Tibial nerve (tissue), 4 donors: ENCODE results near the gene RAPGEF5. TPM values are rescaled to one million over a fixed set of nuclear protein-coding genes. Genes with fewer than 3 reads are reported as not detected.

Experiments
- DNase-seq, 2 donors: peaks; one replicate each; pipeline ENCODE4 v3.0.0-alpha.2; 2019; ENCODE audit warnings: low spot score in 2 of 2
- H3K27ac ChIP-seq, 4 donors: fragments of 200-600 bp; sonication (generic) in 3 of 4; one replicate each; pipeline ENCODE4 v1.5.1; 2017 to 2019; ENCODE audit warnings: mild to moderate bottlenecking in 1 of 4
- H3K27me3 ChIP-seq, 2 donors: fragments of 200-600 bp; sonication (generic) in 1 of 2; one replicate each; pipeline versions ENCODE4 v1.5.1 to v1.6.0; 2017 to 2019
- H3K36me3 ChIP-seq, 3 donors: fragments of 200-600 bp; sonication (generic); one replicate each; pipeline ENCODE4 v1.5.1; 2018 to 2019
- H3K4me1 ChIP-seq, 4 donors: fragments of 200-600 bp; sonication (generic) in 3 of 4; one replicate each; pipeline ENCODE4 v1.5.1; 2017 to 2019
- H3K4me3 ChIP-seq, 4 donors: fragments of 200-600 bp; sonication (generic) in 3 of 4; one replicate each; pipeline ENCODE4 v1.5.1; 2017 to 2019; ENCODE audit warnings: mild to moderate bottlenecking in 1 of 4, moderate library complexity in 1 of 4
- H3K9me3 ChIP-seq, 4 donors: fragments of 200-600 bp; sonication (generic) in 3 of 4; one replicate each; pipeline ENCODE4 v1.5.1; 2017 to 2019
- CTCF ChIP-seq, 5 experiments: fragments of 200-600 bp in 3 of 5; fragments of 450-650 bp in 2 of 5; sonication (generic) in 3 of 5; IDR thresholded peaks; one replicate each; pipeline ENCODE4 v1.5.1; 2016 to 2019; ENCODE audit warnings: antibody characterized with exemption in 5 of 5, mild to moderate bottlenecking in 3 of 5, moderate library complexity in 2 of 5
- EP300 ChIP-seq, 2 donors: sonication (generic); formaldehyde crosslinking; IDR thresholded peaks; one replicate each; pipeline ENCODE4 v1.6.1; 2017; ENCODE audit warnings: antibody characterized with exemption in 2 of 2, mild to moderate bottlenecking in 1 of 2
- POLR2A ChIP-seq, 2 donors: fragments of 450-650 bp; IDR thresholded peaks; one replicate each; pipeline ENCODE4 v1.6.1; 2017; ENCODE audit warnings: antibody characterized with exemption in 2 of 2, mild to moderate bottlenecking in 2 of 2, moderate library complexity in 2 of 2
- WGBS, 2 donors: methylation state at CpG; one replicate each; pipeline ENCODE4 v1.1.5; 2018; 5-methylcytosine and 5-hydroxymethylcytosine counted together
- total RNA-seq, 4 donors: library from RNA; depleted of rRNA; stranded (reverse); fragments of >200 nt; gene quantifications; one replicate each; pipeline ENCODE4 v1.1.0, GENCODE V29; 2016

RAPGEF5 gene
- total RNA-seq, 4 donors from 2014 or later: 63.3 to 121 (median 76.9) TPM

DNA sequence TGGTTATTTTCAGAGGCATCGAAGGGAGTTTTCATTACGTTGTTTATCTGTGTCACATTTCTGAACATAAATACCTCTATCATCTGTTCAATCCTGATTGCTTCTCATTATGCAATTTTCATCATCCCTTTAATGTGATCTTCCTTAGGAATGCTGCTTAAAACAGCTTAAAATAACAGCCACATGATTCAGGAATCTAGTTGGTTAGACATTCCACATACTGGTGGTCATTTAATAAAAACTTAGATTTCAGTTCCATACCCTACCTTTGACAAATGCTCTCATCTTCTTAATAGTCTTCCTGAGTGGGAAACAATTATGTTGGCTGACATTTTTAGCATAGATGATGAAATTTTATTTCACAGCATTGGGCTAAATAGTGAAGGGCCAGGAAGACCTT is 219.9 kb downstream of the RAPGEF5 start:
- DNase-seq: no peak
- peak overlapping the region in 2 of 4 donors; percentile 59 to 67 for H3K27ac ChIP-seq
- 62 to 67% methylated on average over 2 of the region's 2 CpGs for WGBS, 2 donors
- H3K4me3 ChIP-seq: no peak overlapping the region
- TF ChIP-seq POLR2A (IDR thresholded peaks at IDR 0.05) (no peak), CTCF (IDR thresholded peaks at IDR 0.05) (no peak), EP300 (IDR thresholded peaks at IDR 0.05) (no peak)
- no peaks in the 10 kb centered on the region for H3K27me3 ChIP-seq
- no peaks in the 10 kb centered on the region for H3K9me3 ChIP-seq
- H3K4me1 ChIP-seq: peaks cover 0 to 20% (median 0%) of the 10 kb centered on the region in 4 donors
- H3K36me3 ChIP-seq: peaks cover 0 to 50% (median 0%) of the 10 kb centered on the region in 3 donors

DNA sequence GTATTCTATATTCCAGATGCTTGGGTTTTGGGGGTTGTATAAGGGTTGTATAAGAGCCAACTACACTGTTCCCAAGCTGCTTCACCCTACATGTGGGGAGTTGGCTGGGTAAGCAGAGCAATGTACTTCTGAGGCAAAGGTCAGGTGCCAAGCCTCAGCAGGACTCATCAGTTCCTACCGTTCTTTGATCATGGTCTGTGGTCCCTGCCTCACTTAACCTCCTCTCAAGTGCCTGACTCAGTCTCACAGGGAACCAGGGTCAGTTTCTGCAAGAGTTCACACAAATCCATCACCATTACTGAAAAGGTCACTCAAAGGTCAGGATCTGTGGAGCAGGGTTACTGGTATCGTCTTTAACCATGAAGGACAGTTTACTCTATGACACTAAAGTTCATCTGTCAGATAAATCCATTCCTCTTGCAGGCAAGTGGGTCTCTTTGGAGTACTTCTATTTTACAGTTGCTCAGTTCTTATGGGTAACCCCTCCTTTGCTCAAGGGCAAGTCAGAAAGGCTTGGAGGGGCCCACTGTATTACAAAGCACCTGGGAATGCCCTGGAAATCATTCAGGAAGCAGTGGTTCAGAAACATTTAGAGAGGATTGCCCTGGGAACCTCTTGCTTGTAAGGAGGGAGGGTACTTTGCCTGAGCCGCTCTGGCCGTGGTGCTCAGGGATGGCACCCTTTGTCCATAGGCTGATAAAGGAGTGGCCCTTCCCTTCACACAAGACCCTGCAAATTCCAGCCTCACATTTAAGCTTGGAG is 227.0 kb downstream of the RAPGEF5 start:
- WGBS, 2 donors: 74 to 87% methylated on average over 4 of the region's 4 CpGs

DNA sequence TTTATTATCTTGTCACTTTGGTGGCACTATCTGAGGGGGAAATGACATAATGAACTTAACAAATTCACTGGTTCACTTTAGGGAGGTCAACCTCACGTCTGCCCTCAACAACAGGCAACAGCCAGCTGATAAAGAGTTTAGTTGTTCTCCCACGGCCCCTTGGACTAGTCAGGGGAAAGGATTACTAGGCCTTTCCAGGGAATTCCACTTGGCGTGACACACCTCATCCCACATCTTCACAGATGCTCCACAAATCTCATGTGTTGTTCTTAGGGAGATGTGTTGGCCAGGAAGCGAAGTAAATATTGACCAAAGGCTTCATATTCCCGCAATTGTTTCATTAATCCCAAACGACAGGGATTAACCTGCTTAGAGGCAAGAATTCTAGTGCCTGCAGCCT is 227.8 kb downstream of the RAPGEF5 start:
- no peaks in the 10 kb centered on the region for H3K4me1 ChIP-seq
- no peak overlapping the region for H3K27ac ChIP-seq
- no peak for DNase-seq
- no peaks in the 10 kb centered on the region for H3K27me3 ChIP-seq
- TF ChIP-seq EP300 (IDR thresholded peaks at IDR 0.05) (no peak), CTCF (IDR thresholded peaks at IDR 0.05) (no peak), POLR2A (IDR thresholded peaks at IDR 0.05) (no peak)
- peaks cover 0 to 44% (median 0%) of the 10 kb centered on the region in 3 donors for H3K36me3 ChIP-seq
- H3K9me3 ChIP-seq: no peaks in the 10 kb centered on the region
- WGBS, 2 donors: 59 to 60% methylated on average over 6 of the region's 6 CpGs
- H3K4me3 ChIP-seq: no peak overlapping the region

More for the DNA sequence above, 227.0 kb downstream of the RAPGEF5 start:
- no peak overlapping the region for H3K27ac ChIP-seq
- no peak overlapping the region for H3K4me3 ChIP-seq
- H3K4me1 ChIP-seq: no peaks in the 10 kb centered on the region
- H3K36me3 ChIP-seq: peaks cover 0 to 46% (median 0%) of the 10 kb centered on the region in 3 donors
- DNase-seq: no peak
- H3K27me3 ChIP-seq: no peaks in the 10 kb centered on the region
- H3K9me3 ChIP-seq: no peaks in the 10 kb centered on the region
- TF ChIP-seq CTCF (IDR thresholded peaks at IDR 0.05) (no peak), EP300 (IDR thresholded peaks at IDR 0.05) (no peak), POLR2A (IDR thresholded peaks at IDR 0.05) (no peak)

GRCh38 chr7:22128528-22128920 is 228.4 kb downstream of the RAPGEF5 start:
- no peak for DNase-seq
- Histone ChIP-seq H3K27ac (peak overlapping the region in 1 of 4 donors; percentile 26), H3K27me3 (no peaks in the 10 kb centered on the region), H3K9me3 (no peaks in the 10 kb centered on the region), H3K4me3 (no peak overlapping the region), H3K36me3 (peaks cover 0 to 50% (median 0%) of the 10 kb centered on the region in 3 donors), H3K4me1 (no peaks in the 10 kb centered on the region)
- TF ChIP-seq EP300 (IDR thresholded peaks at IDR 0.05) (no peak), CTCF (IDR thresholded peaks at IDR 0.05) (no peak), POLR2A (IDR thresholded peaks at IDR 0.05) (no peak)
- 97 to 98% methylated on average over 4 of the region's 4 CpGs for WGBS, 2 donors

DNA sequence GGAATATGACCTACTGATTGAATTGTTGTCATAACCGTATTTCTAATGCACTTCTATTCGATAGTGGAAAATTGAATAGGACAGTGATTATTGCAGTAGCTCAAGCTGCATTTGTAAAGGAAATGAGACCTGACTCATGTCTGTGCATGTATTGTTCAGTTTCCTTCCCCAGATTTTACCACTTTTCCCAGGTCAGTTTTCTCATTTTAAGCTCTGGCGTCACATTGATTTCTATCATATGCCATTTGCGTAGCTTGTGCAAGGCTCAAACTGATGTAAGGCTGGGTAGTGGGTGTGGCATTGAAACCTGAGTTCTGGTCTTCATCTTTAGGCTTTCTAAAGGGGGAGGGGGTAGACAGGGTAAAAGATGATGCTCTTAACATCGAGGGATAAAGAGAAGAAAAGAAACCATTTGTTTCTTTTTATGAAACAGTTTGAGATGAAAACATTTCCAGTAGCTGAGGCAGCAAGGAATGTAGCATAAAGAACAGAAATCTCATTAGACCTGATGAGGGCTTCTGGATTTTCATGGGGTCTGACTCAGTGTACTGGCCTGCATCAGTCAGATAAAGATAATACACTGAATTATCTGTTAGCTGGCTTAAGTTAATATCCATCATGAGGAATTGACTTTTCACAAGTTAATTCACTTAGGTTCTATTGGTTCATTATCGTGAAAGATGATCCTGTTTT is 229.0 kb downstream of the RAPGEF5 start:
- peaks cover 0 to 53% (median 0%) of the 10 kb centered on the region in 3 donors for H3K36me3 ChIP-seq
- H3K4me3 ChIP-seq: no peak overlapping the region
- no peaks in the 10 kb centered on the region for H3K4me1 ChIP-seq
- TF ChIP-seq EP300 (IDR thresholded peaks at IDR 0.05) (no peak), CTCF (IDR thresholded peaks at IDR 0.05) (no peak), POLR2A (IDR thresholded peaks at IDR 0.05) (no peak)
- WGBS, 2 donors: 68 to 76% methylated on average over 6 of the region's 6 CpGs
- no peaks in the 10 kb centered on the region for H3K9me3 ChIP-seq
- no peaks in the 10 kb centered on the region for H3K27me3 ChIP-seq
- peak overlapping the region in 1 of 4 donors; percentile 14 for H3K27ac ChIP-seq
- DNase-seq: no peak
